Raji (cell line): Measurements from ENCODE around the gene ADNP.

Source experiments
- POLR2A ChIP-seq: IDR thresholded peaks from 2 replicates; pipeline ENCODE4 v1.6.1; 2011; ENCODE audit warnings: low read depth, low read length, control low read depth; ENCODE audit not compliant: insufficient read depth

ADNP gene

DNA sequence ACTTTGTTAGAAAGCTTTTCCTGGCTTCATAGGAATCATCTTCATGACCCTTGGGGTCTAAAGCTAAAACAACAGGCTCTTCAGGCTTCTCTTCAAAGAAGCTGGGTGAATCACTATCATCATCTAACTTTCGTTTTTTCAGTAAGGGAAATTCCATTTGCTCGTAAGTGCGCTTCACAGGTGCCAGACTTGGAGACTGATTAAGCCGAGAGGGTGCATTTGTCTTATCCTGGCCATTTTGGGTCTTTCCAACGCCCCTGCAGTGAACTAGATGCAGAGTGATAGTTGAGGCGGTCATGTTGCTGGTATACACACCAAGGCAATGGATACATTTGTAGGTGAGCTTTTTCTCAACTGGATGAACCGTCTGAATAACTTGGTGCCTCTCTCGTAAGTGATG is 38.8 kb downstream of the ADNP start:
- TF ChIP-seq POLR2A, result no peak

GRCh38 chr20:50891138-50891537 is 40.1 kb downstream of the ADNP start:
- no peak for TF ChIP-seq POLR2A

DNA sequence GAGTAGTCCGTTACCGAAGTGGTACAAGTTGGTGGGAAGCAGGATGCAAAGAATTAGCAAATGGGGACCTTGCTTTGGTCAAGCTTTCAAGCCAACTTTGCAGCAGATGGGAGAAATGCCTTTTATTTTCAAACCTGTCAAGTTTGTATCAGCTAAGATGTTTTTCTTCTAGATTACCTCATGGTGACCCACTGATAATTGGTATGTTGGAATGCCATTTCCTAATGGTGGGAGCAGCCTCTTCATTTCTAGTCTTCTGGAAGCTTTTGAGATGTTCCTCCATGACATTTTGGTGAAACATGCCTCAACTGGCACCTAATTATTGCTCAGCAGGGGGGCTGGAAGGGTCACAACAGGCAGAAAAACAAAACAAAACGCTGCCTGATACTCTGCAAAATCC is 43.7 kb downstream of the ADNP start:
- no peak for TF ChIP-seq POLR2A

DNA sequence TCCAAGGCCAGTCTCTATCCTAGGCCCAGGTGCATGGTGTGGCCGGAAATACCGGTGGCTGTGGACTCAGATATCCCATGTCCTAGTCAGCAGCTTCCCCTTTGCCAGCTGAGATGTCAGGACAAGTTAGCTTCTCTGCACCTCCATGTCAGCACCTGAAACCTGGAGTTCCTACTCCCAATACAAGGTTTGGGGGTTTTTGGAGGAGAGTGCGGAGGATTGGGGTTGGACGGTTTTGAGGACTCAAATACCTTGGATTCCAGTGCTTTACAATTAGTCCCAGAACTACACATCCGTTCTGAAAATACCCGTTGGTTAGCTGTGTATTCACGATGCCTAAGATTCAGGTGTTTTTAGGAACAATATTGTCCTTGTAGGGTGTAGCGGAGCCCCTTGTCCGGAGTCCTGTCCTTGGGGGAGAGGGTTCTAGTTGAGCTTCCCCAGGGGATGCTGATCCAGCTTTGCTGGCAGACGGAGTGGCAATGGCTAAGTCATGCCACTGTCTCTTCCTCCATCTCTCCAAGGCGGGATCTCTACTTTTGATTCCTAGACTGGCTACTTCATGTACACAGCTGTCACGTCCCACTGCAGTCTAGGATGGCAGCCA is 45.0 kb downstream of the ADNP start:
- no peak for TF ChIP-seq POLR2A

DNA sequence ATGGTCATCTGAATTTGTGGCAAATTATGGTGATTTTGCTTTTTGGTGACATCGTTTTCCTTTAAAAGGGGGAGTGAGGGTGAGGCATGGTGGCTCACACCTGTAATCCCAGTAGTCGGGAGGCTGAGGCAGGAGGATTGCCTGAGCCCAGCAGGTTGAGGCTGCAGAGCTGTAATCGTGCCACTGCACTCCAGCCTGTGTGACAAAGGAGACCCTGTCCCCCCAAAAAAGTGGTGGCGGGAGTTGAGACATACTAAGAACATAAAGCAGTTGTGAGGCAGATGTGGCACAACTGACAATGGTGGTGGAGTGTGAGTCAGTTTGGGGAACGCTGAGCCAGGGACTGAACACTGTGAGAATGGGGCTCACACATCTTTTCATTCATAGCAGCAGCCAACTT is 45.5 kb downstream of the ADNP start:
- TF ChIP-seq POLR2A, result no peak

DNA sequence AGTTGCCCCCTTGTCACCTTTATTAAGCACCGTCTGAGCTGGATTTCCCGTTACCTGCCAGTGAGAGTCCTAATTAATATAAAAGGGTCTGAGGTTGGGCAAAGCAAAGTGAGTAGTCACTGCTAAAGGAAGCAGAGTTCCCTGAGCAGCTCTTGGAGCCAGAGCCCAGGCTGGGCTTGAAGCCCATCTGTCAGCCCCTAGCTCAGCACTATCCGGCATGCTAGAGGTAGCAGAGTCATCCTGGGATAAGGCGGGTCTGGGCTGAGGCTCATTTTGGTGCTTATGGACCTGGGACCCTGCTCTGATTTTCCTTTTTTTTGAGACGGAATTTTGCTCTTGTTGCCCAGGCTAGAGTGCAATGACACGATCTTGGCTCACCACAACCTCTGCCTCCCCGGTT is 46.2 kb downstream of the ADNP start:
- no peak for TF ChIP-seq POLR2A

- no peak for TF ChIP-seq POLR2A
These were observed 47.4 kb downstream of the ADNP start for GRCh38 chr20:50883856-50884255.

DNA sequence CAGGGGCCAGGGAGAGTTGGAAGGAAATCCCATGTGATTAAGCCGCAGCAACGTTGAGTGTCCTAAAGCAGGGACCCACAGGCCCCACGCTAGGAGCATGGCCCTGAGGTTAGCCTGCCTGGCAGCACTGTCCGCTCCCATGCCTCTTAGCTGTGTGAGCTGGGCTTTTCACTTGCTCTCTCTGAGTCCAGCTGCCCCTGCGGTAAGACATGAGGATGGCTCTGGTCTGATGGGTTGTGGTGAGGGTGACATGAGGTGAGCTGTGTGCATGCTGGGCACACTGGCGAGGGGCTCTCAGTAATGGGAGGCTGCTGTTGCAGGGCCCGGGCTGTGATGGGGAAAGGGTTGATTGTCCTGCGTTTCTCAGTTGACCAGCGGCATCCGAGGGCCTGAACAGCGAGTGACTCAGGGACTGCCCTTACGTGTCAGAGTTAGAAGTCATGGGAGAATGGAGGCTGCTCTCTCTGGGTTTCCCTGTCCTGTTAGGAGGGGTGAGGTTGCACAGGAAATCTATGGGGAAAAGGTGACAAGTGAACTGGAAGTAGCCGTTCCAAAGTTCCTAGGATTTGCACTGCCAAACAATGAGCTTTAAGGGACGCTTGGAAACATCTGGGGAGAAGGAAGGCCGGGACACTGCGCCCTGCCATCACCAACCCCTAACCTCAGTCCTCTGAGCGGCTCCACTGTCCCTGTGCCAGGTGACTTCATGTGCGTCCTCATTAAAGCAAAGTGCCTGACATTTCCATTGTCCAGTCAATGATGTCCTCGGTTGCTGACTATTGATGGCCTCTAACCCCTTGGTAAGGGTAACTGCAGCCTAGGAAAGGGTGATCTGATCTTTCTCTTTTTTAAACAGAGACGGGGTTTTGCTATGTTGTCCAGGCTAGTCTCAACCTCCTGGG is 51.3 kb downstream of the ADNP start:
- no peak for TF ChIP-seq POLR2A

- TF ChIP-seq POLR2A, result no peak
These were observed 53.9 kb downstream of the ADNP start for GRCh38 chr20:50877232-50877743.

DNA sequence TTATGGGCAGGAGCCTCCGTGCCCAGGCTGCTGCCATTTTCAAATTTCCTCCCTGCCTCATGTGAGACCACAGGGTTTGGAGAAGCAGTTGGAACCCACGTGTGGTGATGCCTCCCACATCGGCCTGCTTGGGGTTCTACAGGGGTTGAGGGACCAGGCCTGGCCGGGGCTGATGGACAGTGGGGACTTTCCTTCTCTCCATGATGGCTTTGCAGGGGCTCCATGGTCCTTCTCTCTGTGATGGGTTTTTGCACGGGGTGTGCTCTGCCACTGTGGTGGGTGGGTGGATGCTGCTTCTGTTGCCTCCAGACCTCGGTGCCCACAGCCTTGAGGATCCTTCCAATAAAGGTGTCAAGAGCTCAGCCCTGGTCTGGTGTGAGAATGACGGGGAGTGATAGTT is 54.4 kb downstream of the ADNP start:
- no peak for TF ChIP-seq POLR2A

GRCh38 chr20:50876063-50876685 is 55.1 kb downstream of the ADNP start:
- no peak for TF ChIP-seq POLR2A

DNA sequence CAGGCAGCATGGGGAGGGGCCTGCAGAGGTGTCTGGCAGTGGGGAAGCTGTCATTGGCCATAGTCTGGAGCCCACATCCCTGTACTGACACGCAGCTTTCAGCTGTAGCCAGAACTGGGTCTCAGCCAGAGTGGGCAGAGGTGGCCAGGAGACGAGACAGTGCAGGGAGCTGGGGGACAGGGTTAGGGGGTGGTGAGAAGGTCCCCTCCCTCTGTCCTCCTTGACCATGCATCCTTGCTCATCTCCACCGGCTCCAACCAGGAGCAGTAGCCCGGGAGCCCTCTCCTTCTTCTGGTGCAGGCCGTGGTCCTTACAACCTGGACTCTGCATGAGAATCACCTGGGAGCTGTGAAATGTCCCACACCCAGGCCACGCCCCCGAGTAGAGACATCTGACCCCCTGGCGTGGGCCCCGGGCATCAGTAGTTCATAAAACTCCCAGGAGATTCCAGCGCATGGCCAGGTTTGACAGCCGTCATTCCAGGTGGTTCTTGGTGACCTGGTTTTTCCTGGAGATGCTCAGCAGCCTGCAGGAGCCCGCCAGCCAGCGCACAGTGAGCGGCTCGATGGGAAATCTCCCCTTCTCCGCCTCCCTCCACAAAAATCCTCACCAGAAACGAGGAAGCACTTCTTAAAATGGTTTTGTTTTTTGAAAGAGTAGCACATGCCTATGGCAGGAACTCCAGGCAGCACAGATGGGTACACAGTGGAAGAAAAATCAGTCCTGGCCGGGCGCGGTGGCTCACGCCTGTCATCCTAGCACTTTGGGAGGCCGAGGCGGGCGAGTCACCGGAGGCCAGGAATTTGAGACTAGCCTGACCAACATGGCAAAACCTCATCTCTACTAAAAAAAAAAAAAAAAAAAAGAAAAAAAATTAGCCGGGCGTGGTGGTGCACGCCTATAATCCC is 56.2 kb downstream of the ADNP start:
- TF ChIP-seq POLR2A, result no peak

DNA sequence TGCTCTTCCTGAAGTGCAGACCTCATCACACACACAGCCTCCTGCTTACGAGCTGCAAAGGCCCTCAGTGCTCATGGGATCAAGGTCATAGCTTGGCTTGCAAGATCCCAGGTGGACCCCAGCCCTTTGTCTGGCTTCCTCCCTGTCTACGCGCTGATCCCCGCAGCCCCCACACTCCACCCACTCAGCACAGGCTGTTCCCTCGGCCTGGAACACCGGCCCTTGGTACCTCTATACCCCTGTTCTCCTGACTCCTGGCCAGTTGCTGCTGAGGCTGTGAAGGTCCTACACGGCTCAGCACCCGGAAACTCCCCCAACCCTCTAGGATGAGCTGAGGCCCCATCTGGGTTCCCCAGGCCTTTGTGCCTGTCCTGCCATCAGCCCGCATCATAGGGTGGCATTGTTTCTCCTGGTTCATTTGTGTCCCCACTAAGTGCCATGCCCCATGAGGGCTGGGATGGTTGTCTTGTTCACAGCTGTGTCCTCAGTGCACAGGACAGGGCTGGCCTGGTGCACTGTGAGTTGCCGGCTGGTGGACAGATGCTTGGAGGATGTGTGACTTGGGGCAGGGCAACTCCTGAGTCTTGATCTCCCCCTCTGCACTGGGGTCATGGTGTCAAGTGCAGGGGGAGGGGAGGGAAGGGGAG is 57.0 kb downstream of the ADNP start:
- TF ChIP-seq POLR2A, result no peak

GRCh38 chr20:50873585-50873984 is 57.7 kb downstream of the ADNP start:
- TF ChIP-seq POLR2A, result no peak
